ENCODE measurements around the gene LSAMP.

Gene LSAMP

GRCh38 chr3:116302087-116302747, 143.1 kb downstream of the LSAMP start:
- CTCF ChIA-PET, result no interaction called here
- no peak for DNase-seq (ENCODE audit: low read depth, low spot score)

GRCh38 chr3:116301422-116301821, 143.9 kb downstream of the LSAMP start:
- CTCF ChIA-PET, result no interaction called here
- POLR2A ChIA-PET, result no interaction called here
- no peak overlapping the region for H3K4me3 ChIP-seq (ENCODE audit: low read depth, low read length)
- TF ChIP-seq CTCF (IDR thresholded peaks at IDR 0.05; ENCODE audit: insufficient read depth, low read length, missing control alignments), result no peak
- no peak for DNase-seq (ENCODE audit: low read depth, low spot score)

More at GRCh38 chr3:116302087-116302747, 143.1 kb downstream of the LSAMP start:
- POLR2A ChIA-PET, result no interaction called here
- no peak for TF ChIP-seq CTCF (IDR thresholded peaks at IDR 0.05; ENCODE audit: insufficient read depth, low read length, missing control alignments)
- H3K4me3 ChIP-seq (ENCODE audit: low read depth, low read length), result no peak overlapping the region

- ChIA-PET POLR2A (no interaction called here), CTCF (no interaction called here)
- TF ChIP-seq CTCF (IDR thresholded peaks at IDR 0.05; ENCODE audit: insufficient read depth, low read length, missing control alignments), result no peak
- no peak for DNase-seq (ENCODE audit: low read depth, low spot score)
- H3K4me3 ChIP-seq (ENCODE audit: low read depth, low read length), result no peak overlapping the region
These were observed 145.1 kb downstream of the LSAMP start for GRCh38 chr3:116300226-116300625.

- POLR2A ChIA-PET, result no interaction called here
- no peak overlapping the region for H3K4me3 ChIP-seq (ENCODE audit: low read depth, low read length)
- CTCF ChIA-PET, result no interaction called here
- no peak for TF ChIP-seq CTCF (IDR thresholded peaks at IDR 0.05; ENCODE audit: insufficient read depth, low read length, missing control alignments)
- no peak for DNase-seq (ENCODE audit: low read depth, low spot score)
These were observed 145.6 kb downstream of the LSAMP start for GRCh38 chr3:116299646-116300081.

GRCh38 chr3:116298151-116298550, 147.1 kb downstream of the LSAMP start:
- no peak overlapping the region for H3K4me3 ChIP-seq (ENCODE audit: low read depth, low read length)
- CTCF ChIA-PET, result no interaction called here
- POLR2A ChIA-PET, result no interaction called here
- TF ChIP-seq CTCF (IDR thresholded peaks at IDR 0.05; ENCODE audit: insufficient read depth, low read length, missing control alignments), result no peak
- DNase-seq (ENCODE audit: low read depth, low spot score), result no peak

- no peak for DNase-seq (ENCODE audit: low read depth, low spot score)
- H3K4me3 ChIP-seq (ENCODE audit: low read depth, low read length), result no peak overlapping the region
- TF ChIP-seq CTCF (IDR thresholded peaks at IDR 0.05; ENCODE audit: insufficient read depth, low read length, missing control alignments), result no peak
- POLR2A ChIA-PET, result no interaction called here
- CTCF ChIA-PET, result no interaction called here
These were observed 154.1 kb downstream of the LSAMP start for GRCh38 chr3:116291141-116291540.
